ENCODE measurements around the gene CIPC.
A peak's percentile ranks its signal among the peaks of the same experiment; 100 is the strongest.

Gene CIPC

GRCh38 chr14:77144412-77145115 is 46.5 kb downstream of the CIPC start:
- Histone ChIP-seq H3K9ac (ENCODE audit: low read depth, low read length) (no peak overlapping the region), H3K27me3 (ENCODE audit: insufficient read depth, low read length) (peaks cover 53% of the 10 kb centered on the region), H3K9me3 (ENCODE audit: insufficient read depth, low read depth, low read length) (no peaks in the 10 kb centered on the region), H3K27ac (ENCODE audit: low read depth, low read length) (no peak overlapping the region), H3K36me3 (ENCODE audit: insufficient read depth, low read length) (no peaks in the 10 kb centered on the region), H3K4me3 (ENCODE audit: low read length) (no peak overlapping the region), H3K4me1 (ENCODE audit: insufficient read depth, low read length) (peaks cover 49% of the 10 kb centered on the region)
- WGBS: 92% methylated on average over 4 of the region's 4 CpGs

DNA sequence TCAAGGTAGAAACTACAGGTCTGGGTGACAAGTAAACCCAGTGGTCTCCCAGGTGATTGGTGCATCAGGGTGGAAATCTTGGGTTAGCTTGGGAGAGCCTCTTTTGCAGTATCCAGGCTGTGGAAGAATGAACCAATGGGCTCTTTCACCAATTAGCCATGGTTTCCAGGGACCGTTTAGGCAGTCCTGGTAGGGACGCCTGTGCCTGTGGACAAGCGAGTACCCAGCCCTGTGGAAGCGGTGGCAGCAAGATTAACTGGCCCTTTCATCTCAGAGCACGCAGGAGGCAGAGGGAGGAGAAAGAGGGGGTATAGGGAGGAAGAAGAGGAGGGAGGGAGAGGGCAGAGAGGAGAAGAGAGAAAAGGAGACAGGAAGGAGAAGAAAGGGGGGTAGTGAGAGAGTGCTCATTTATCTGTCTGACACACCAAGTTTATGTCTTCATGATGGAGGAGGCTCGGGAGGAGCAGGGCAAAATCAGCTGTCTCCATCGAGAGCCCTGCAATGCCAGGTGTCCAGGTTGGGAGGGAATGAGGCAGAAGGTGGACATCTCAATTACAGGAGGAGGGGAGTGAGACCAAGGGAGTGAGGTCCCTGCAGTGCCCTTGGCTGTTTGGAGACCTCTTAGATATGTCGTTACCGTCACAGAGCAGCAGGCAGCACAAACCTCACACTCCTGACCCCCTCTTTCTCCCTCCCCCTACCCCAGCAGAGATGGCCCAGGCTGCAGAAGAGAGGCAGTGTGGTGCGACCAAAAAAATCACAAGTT is 48.1 kb downstream of the CIPC start:
- Histone ChIP-seq H3K9ac (ENCODE audit: low read depth, low read length) (no peak overlapping the region), H3K36me3 (ENCODE audit: insufficient read depth, low read length) (no peaks in the 10 kb centered on the region), H3K9me3 (ENCODE audit: insufficient read depth, low read depth, low read length) (no peaks in the 10 kb centered on the region), H3K27me3 (ENCODE audit: insufficient read depth, low read length) (peaks cover 39% of the 10 kb centered on the region; the same call in 1 of the 2 replicates), H3K4me1 (ENCODE audit: insufficient read depth, low read length) (peaks cover 46% of the 10 kb centered on the region), H3K27ac (ENCODE audit: low read depth, low read length) (no peak overlapping the region), H3K4me3 (ENCODE audit: low read length) (no peak overlapping the region)
- WGBS: 35% methylated on average over 10 of the region's 10 CpGs

GRCh38 chr14:77148510-77149231 is 50.6 kb downstream of the CIPC start:
- no peaks in the 10 kb centered on the region for H3K9me3 ChIP-seq (ENCODE audit: insufficient read depth, low read depth, low read length)
- peaks cover 33% of the 10 kb centered on the region for H3K4me1 ChIP-seq (ENCODE audit: insufficient read depth, low read length)
- H3K4me3 ChIP-seq (ENCODE audit: low read length): no peak overlapping the region
- peaks cover 17% of the 10 kb centered on the region; the same call in 1 of the 2 replicates for H3K27me3 ChIP-seq (ENCODE audit: insufficient read depth, low read length)
- H3K9ac ChIP-seq (ENCODE audit: low read depth, low read length): no peak overlapping the region
- 86% methylated on average over 8 of the region's 8 CpGs for WGBS
- H3K27ac ChIP-seq (ENCODE audit: low read depth, low read length): no peak overlapping the region
- no peaks in the 10 kb centered on the region for H3K36me3 ChIP-seq (ENCODE audit: insufficient read depth, low read length)

DNA sequence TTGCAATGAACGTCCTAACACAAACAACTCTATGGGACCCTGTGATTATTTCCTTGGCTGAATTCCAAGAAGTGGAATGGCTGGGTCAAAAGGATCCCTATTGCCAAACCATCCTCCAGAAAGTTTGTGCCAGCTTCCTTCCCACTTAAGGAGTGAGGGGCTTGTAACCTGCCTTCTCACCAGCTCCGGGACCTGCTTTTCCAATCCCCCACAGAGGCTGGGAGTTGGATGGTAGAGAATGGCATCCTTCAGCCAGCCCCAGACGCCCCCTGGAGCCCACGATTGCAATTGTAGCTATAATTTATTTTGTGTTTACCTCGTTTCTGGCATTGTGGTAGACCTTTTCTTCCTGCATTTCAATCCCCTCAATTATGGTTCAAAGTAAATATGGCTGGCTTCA is 53.2 kb downstream of the CIPC start:
- no peak overlapping the region for H3K9ac ChIP-seq (ENCODE audit: low read depth, low read length)
- no peak overlapping the region for H3K27ac ChIP-seq (ENCODE audit: low read depth, low read length)
- WGBS: 85% methylated on average over 1 of the region's 5 CpGs
- no peaks in the 10 kb centered on the region for H3K36me3 ChIP-seq (ENCODE audit: insufficient read depth, low read length)
- peaks cover 9% of the 10 kb centered on the region; the same call in 1 of the 2 replicates for H3K4me1 ChIP-seq (ENCODE audit: insufficient read depth, low read length)
- no peaks in the 10 kb centered on the region for H3K9me3 ChIP-seq (ENCODE audit: insufficient read depth, low read depth, low read length)
- no peak overlapping the region for H3K4me3 ChIP-seq (ENCODE audit: low read length)
- H3K27me3 ChIP-seq (ENCODE audit: insufficient read depth, low read length): no peaks in the 10 kb centered on the region

- H3K4me3 ChIP-seq (ENCODE audit: low read length): no peak overlapping the region
- WGBS: 47% methylated on average over 2 of the region's 2 CpGs
- no peaks in the 10 kb centered on the region for H3K27me3 ChIP-seq (ENCODE audit: insufficient read depth, low read length)
- H3K4me1 ChIP-seq (ENCODE audit: insufficient read depth, low read length): 0 out of 2 replicates have a peak, but pooled peaks cover 4% of the 10 kb centered on the region
- H3K36me3 ChIP-seq (ENCODE audit: insufficient read depth, low read length): no peaks in the 10 kb centered on the region
- no peaks in the 10 kb centered on the region for H3K9me3 ChIP-seq (ENCODE audit: insufficient read depth, low read depth, low read length)
- no peak overlapping the region for H3K9ac ChIP-seq (ENCODE audit: low read depth, low read length)
- no peak overlapping the region for H3K27ac ChIP-seq (ENCODE audit: low read depth, low read length)
Measured at GRCh38 chr14:77151918-77152588, 54.0 kb downstream of the CIPC start.

- H3K4me3 ChIP-seq (ENCODE audit: low read length): no peak overlapping the region
- no peaks in the 10 kb centered on the region for H3K27me3 ChIP-seq (ENCODE audit: insufficient read depth, low read length)
- WGBS: 90% methylated on average over 3 of the region's 3 CpGs
- no peaks in the 10 kb centered on the region for H3K36me3 ChIP-seq (ENCODE audit: insufficient read depth, low read length)
- peaks cover 16% of the 10 kb centered on the region for H3K4me1 ChIP-seq (ENCODE audit: insufficient read depth, low read length)
- no peaks in the 10 kb centered on the region for H3K9me3 ChIP-seq (ENCODE audit: insufficient read depth, low read depth, low read length)
- no peak overlapping the region for H3K27ac ChIP-seq (ENCODE audit: low read depth, low read length)
- no peak overlapping the region for H3K9ac ChIP-seq (ENCODE audit: low read depth, low read length)
Measured at GRCh38 chr14:77153802-77154201, 55.7 kb downstream of the CIPC start.

DNA sequence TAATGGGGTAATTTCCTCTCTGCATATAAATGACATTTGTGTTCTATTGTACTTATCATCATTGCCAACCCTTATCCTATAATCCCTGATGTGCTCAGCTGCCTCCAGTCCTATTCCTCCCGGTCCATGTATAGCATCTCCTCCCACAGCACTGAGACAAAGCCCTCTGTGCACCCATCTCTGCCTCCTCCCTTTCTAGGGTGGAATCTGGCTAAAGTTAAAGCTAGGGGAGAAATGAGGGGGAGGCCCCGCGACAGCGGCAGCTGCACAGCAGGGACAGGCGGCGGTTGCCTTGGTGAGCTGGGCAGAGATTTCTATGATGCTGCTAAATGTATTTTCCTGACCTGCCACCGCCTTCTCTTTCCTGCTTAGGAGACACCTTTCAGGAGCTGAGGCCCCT is 56.4 kb downstream of the CIPC start:
- H3K4me1 ChIP-seq (ENCODE audit: insufficient read depth, low read length): peaks cover 20% of the 10 kb centered on the region
- H3K27ac ChIP-seq (ENCODE audit: low read depth, low read length): no peak overlapping the region
- no peaks in the 10 kb centered on the region for H3K36me3 ChIP-seq (ENCODE audit: insufficient read depth, low read length)
- no peaks in the 10 kb centered on the region for H3K9me3 ChIP-seq (ENCODE audit: insufficient read depth, low read depth, low read length)
- WGBS: 85% methylated on average over 7 of the region's 7 CpGs
- H3K27me3 ChIP-seq (ENCODE audit: insufficient read depth, low read length): no peaks in the 10 kb centered on the region
- H3K4me3 ChIP-seq (ENCODE audit: low read length): no peak overlapping the region
- H3K9ac ChIP-seq (ENCODE audit: low read depth, low read length): no peak overlapping the region

DNA sequence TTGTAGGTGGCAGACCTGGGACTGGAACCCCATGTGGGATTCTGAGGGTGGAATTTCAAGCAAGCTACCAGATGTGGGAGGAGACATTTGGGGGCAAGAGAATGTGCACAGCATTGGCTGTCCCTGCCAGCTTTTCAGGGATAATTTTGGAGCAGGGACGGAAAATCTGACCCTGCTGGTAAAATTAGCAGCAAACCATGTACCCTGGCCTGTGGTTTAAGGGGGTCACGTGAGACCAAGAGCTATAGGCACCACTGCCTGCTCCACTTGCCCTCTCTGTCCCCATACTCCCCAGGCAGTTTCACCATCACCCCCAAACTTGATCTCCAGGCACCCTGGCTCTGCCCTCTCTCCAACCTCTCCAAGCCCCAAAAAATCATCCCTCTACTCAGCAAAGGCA is 57.0 kb downstream of the CIPC start:
- H3K36me3 ChIP-seq (ENCODE audit: insufficient read depth, low read length): no peaks in the 10 kb centered on the region
- no peaks in the 10 kb centered on the region for H3K9me3 ChIP-seq (ENCODE audit: insufficient read depth, low read depth, low read length)
- H3K9ac ChIP-seq (ENCODE audit: low read depth, low read length): no peak overlapping the region
- no peaks in the 10 kb centered on the region for H3K27me3 ChIP-seq (ENCODE audit: insufficient read depth, low read length)
- H3K27ac ChIP-seq (ENCODE audit: low read depth, low read length): no peak overlapping the region
- WGBS: 93% methylated on average over 2 of the region's 2 CpGs
- peaks cover 20% of the 10 kb centered on the region for H3K4me1 ChIP-seq (ENCODE audit: insufficient read depth, low read length)
- no peak overlapping the region for H3K4me3 ChIP-seq (ENCODE audit: low read length)

DNA sequence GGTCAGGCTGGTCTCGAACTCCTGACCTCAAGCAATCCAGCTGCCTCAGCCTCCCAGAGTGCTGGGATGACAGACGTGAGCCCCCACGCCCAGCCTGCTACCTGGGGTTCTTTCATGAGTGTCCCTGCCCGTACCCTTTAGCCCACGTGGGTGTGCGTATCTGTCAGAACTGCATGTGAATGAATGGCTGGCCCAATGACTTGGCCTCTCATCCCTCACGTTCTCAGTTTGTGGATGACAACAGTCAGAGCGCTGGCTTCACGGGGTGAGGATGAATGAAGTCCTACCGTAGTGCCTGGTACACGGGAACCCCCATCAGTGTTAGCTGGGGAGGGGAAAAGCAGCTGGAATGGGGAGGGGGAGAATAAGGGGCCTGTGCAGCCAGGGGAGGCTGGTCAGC is 59.7 kb downstream of the CIPC start:
- 57% methylated on average over 11 of the region's 11 CpGs for WGBS
- H3K4me3 ChIP-seq (ENCODE audit: low read length): no peak overlapping the region
- no peaks in the 10 kb centered on the region for H3K36me3 ChIP-seq (ENCODE audit: insufficient read depth, low read length)
- H3K27me3 ChIP-seq (ENCODE audit: insufficient read depth, low read length): no peaks in the 10 kb centered on the region
- no peak overlapping the region for H3K9ac ChIP-seq (ENCODE audit: low read depth, low read length)
- no peak overlapping the region for H3K27ac ChIP-seq (ENCODE audit: low read depth, low read length)
- H3K9me3 ChIP-seq (ENCODE audit: insufficient read depth, low read depth, low read length): no peaks in the 10 kb centered on the region
- H3K4me1 ChIP-seq (ENCODE audit: insufficient read depth, low read length): peaks cover 16% of the 10 kb centered on the region

- Histone ChIP-seq H3K27me3 (ENCODE audit: insufficient read depth, low read length) (no peaks in the 10 kb centered on the region), H3K4me1 (ENCODE audit: insufficient read depth, low read length) (peaks cover 16% of the 10 kb centered on the region), H3K9ac (ENCODE audit: low read depth, low read length) (peak overlapping the region; percentile 5; the same call in 1 of the 2 replicates), H3K9me3 (ENCODE audit: insufficient read depth, low read depth, low read length) (no peaks in the 10 kb centered on the region), H3K36me3 (ENCODE audit: insufficient read depth, low read length) (no peaks in the 10 kb centered on the region), H3K27ac (ENCODE audit: low read depth, low read length) (no peak overlapping the region), H3K4me3 (ENCODE audit: low read length) (peak overlapping the region; percentile 10)
- WGBS: 26% methylated on average over 16 of the region's 18 CpGs
Measured at GRCh38 chr14:77158175-77158881, 60.3 kb downstream of the CIPC start.
